Measurements from ENCODE around the gene DOCK2.

DNA sequence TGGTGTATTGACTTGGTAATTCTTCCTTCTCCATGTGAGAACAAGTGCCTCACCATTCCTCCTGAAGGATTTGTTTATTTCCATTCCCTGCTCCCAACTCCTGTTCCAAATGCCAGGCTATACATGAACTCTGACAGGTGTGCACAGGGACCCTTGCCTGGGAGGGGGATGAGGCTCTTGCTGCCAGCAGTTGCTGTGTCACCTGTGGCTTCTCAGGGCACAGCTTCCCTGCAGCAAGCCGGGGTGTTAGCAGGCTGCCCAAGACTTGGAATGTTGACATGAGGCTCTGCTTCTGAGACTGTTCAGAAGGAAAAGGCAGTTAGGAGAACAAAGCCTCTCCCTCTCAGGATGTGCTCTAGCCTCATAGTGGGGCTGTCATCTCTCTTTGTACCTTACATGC, 131.3 kb downstream of the DOCK2 start:
- no peak for TF ChIP-seq POLR2A (IDR thresholded peaks at IDR 0.05)
- no peak for TF ChIP-seq CTCF (IDR thresholded peaks at IDR 0.05)

Data from uterus (tissue), 2 donors.